H1 (cell line): ENCODE measurements around the gene DSTYK. TPM values are rescaled to one million over a fixed set of nuclear protein-coding genes. Genes with fewer than 3 reads are reported as not detected.

Experiments
- ATF2 ChIP-seq: IDR thresholded peaks from 2 replicates; pipeline ENCODE4 v1.6.1; 2012; ENCODE audit warnings: low read length, inconsistent platforms
- BRCA1 ChIP-seq: IDR thresholded peaks from 2 replicates; pipeline ENCODE4 v1.6.1; 2012; ENCODE audit warnings: low read depth, low read length, improper control_type of control experiment
- CEBPB ChIP-seq: IDR thresholded peaks from 2 replicates; pipeline ENCODE4 v1.6.1; 2012; ENCODE audit warnings: low read depth, low read length
- CHD1 ChIP-seq: IDR thresholded peaks from 2 replicates; pipeline ENCODE4 v1.6.1; 2012; ENCODE audit warnings: low read depth, low read length, improper control_type of control experiment
- E2F6 ChIP-seq: IDR thresholded peaks from 2 replicates; pipeline ENCODE4 v1.6.1; 2012; ENCODE audit warnings: inconsistent platforms
- GABPA ChIP-seq: IDR thresholded peaks from 2 replicates; pipeline ENCODE4 v1.6.1; 2011; ENCODE audit warnings: mild to moderate bottlenecking, low read length, moderate library complexity, borderline replicate concordance; ENCODE audit not compliant: insufficient read depth
- KDM5A ChIP-seq: fragments of 200-600 bp; IDR thresholded peaks from 2 replicates; pipeline ENCODE4 v1.7.1; 2012; ENCODE audit warnings: mild to moderate bottlenecking, low read length, inconsistent platforms, mixed read lengths
- NANOG ChIP-seq: IDR thresholded peaks from 2 replicates; pipeline ENCODE4 v1.6.1; 2011; ENCODE audit warnings: low read length, low read depth, mild to moderate bottlenecking, inconsistent platforms; ENCODE audit not compliant: insufficient read depth, poor library complexity, severe bottlenecking
- RFX5 ChIP-seq: IDR thresholded peaks from 2 replicates; pipeline ENCODE4 v1.6.1; 2011; ENCODE audit warnings: low read depth, low read length, improper control_type of control experiment, borderline replicate concordance
- SP4 ChIP-seq: IDR thresholded peaks from 2 replicates; pipeline ENCODE4 v1.6.1; 2012; ENCODE audit warnings: low read length, inconsistent platforms
- polyA plus RNA-seq, 7 experiments: library from polyadenylated mRNA; depleted of rRNA in 3 of 7; stranded (reverse) in 5 of 7; unstranded in 2 of 7; fragments of >200 nt in 5 of 7; fragments of 200-250 nt in 2 of 7; gene quantifications; 1 replicate in 5 of 7; 2 replicates in 1 of 7; 4 replicates in 1 of 7; pipeline versions ENCODE4 v1.2.1 to v1.2.3, GENCODE V29; 2011 to 2013; ENCODE audit warnings: missing spikeins in 2 of 7, mixed read lengths in 2 of 7
- total RNA-seq: library from RNA; stranded (reverse); fragmentation: NEBNext Ultra II Directional; extraction: Animal tissue kit (Norgen Biotek cat#: 25700); gene quantifications from 2 replicates; pipeline ENCODE4 v1.2.1, GENCODE V29; 2021
- TF ChIP-seq, protein P1 (sequence below): IDR thresholded peaks from 2 replicates; pipeline ENCODE4 v1.6.1; 2011; ENCODE audit warnings: low read length, improper control_type of control experiment

The DSTYK gene
- total and polyA plus RNA-seq, 2 of the 8 experiments (the other 6 are each of a cell fraction or from before 2014, with no cell fraction given) = 2.7 to 8.5 TPM

DNA sequence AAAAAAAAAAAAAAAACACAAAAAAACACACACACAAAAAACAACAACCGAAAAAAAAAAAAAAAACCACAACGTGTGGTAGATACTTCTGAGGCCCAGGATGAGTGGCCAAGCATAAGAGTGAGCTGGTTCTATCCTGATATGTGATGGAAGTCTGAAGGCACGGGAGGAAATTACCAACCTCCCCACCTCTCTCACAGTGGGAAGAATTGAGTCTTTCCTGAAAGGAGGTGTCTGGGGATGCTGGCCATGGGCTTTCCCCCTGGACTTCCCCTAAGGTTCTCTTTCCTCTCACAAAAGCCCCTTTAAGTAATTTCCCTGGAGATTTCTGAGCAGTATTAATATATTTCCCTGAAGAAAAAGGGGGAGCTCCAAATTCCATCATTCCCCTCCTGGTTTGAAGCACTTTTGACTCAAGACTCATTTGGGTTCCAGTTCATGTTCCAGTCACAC, 21.5 kb upstream of the DSTYK start (continued):
- TF ChIP-seq ATF2 = no peak
- no peak for TF ChIP-seq E2F6
- TF ChIP-seq CHD1 = no peak
- no peak for TF ChIP-seq BRCA1
- no peak for TF ChIP-seq SP4
- no peak for TF ChIP-seq KDM5A
- no peak for TF ChIP-seq RFX5
- TF ChIP-seq CEBPB = no peak
- TF ChIP-seq, protein P1, sequence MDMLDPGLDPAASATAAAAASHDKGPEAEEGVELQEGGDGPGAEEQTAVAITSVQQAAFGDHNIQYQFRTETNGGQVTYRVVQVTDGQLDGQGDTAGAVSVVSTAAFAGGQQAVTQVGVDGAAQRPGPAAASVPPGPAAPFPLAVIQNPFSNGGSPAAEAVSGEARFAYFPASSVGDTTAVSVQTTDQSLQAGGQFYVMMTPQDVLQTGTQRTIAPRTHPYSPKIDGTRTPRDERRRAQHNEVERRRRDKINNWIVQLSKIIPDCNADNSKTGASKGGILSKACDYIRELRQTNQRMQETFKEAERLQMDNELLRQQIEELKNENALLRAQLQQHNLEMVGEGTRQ = no peak
- no peak for TF ChIP-seq GABPA
- no peak for TF ChIP-seq NANOG
